ENCODE measurements around the gene ZDHHC11B. TPM values are rescaled to one million over a fixed set of nuclear protein-coding genes. Genes with fewer than 3 reads are reported as not detected.
"Not testable (repeated sequence)": the region's sequence is repeated elsewhere in the genome, so short reads cannot be mapped to it uniquely, and the experiment has no call there.

The ZDHHC11B gene
- total and polyA plus RNA-seq, 3 donors from 2014 or later, result 3.0 to 9.0 (median 4.6) TPM

- TF ChIP-seq CTCF (IDR thresholded peaks at IDR 0.05) (no peak), POLR2A (IDR thresholded peaks at IDR 0.05) (no peak)
- no peak for DNase-seq
- Histone ChIP-seq H3K36me3 (ENCODE audit: low read depth, missing control alignments) (no peaks in the 10 kb centered on the region), H3K4me1 (no peaks in the 10 kb centered on the region), H3K4me3 (no peak overlapping the region), H3K27ac (no peak overlapping the region), H3K9me3 (no peaks in the 10 kb centered on the region), H3K27me3 (no peaks in the 10 kb centered on the region)
- WGBS, 2 donors, result 50 to 54% methylated on average over 10 to 11 of the region's 11 CpGs
- intact Hi-C loops (cut with DNase I; ENCODE audit: low total_unique reads), result no loop called here
Observed at GRCh38 chr5:756865-757345, 27.6 kb downstream of the ZDHHC11B start.

- no peak for DNase-seq
- intact Hi-C loops (cut with DNase I; ENCODE audit: low total_unique reads), result no loop called here
- 82 to 95% methylated on average over 8 of the region's 10 CpGs for WGBS, 2 donors
Observed at GRCh38 chr5:756171-756570, 28.4 kb downstream of the ZDHHC11B start.

GRCh38 chr5:754143-754632 is 30.3 kb downstream of the ZDHHC11B start:
- WGBS, 2 donors, result 69 to 73% methylated on average over 4 to 16 of the region's 16 CpGs
- intact Hi-C loops (cut with DNase I; ENCODE audit: low total_unique reads), result not testable (repeated sequence)

More at GRCh38 chr5:756171-756570, 28.4 kb downstream of the ZDHHC11B start:
- Histone ChIP-seq H3K4me1 (no peaks in the 10 kb centered on the region), H3K4me3 (no peak overlapping the region), H3K27me3 (no peaks in the 10 kb centered on the region), H3K27ac (no peak overlapping the region), H3K9me3 (no peaks in the 10 kb centered on the region), H3K36me3 (ENCODE audit: low read depth, missing control alignments) (no peaks in the 10 kb centered on the region)
- TF ChIP-seq CTCF (IDR thresholded peaks at IDR 0.05), result no peak
- no peak for TF ChIP-seq POLR2A (IDR thresholded peaks at IDR 0.05)

GRCh38 chr5:753567-754142 is 30.9 kb downstream of the ZDHHC11B start:
- H3K36me3 ChIP-seq (ENCODE audit: low read depth, missing control alignments); H3K4me1 ChIP-seq; H3K27me3 ChIP-seq; H3K4me3 ChIP-seq; intact Hi-C loops (cut with DNase I; ENCODE audit: low total_unique reads); H3K9me3 ChIP-seq; H3K27ac ChIP-seq; DNase-seq: not testable (repeated sequence)
- WGBS, 2 donors, result 72 to 85% methylated on average over 9 to 16 of the region's 19 CpGs

More at GRCh38 chr5:754143-754632, 30.3 kb downstream of the ZDHHC11B start:
- not testable (repeated sequence) for H3K27me3 ChIP-seq; DNase-seq; H3K9me3 ChIP-seq; H3K4me3 ChIP-seq; H3K27ac ChIP-seq; H3K36me3 ChIP-seq (ENCODE audit: low read depth, missing control alignments); H3K4me1 ChIP-seq

GRCh38 chr5:752532-753115 is 31.9 kb downstream of the ZDHHC11B start:
- DNase-seq; H3K4me1 ChIP-seq; H3K4me3 ChIP-seq; intact Hi-C loops (cut with DNase I; ENCODE audit: low total_unique reads); H3K27ac ChIP-seq; H3K36me3 ChIP-seq (ENCODE audit: low read depth, missing control alignments); H3K27me3 ChIP-seq; H3K9me3 ChIP-seq: not testable (repeated sequence)
- 76% methylated on average over 11 of the region's 20 CpGs; no CpG with 5 or more reads in 1 of the 2 donors for WGBS, 2 donors

- H3K27ac ChIP-seq; H3K36me3 ChIP-seq (ENCODE audit: low read depth, missing control alignments); H3K4me3 ChIP-seq; H3K27me3 ChIP-seq; H3K9me3 ChIP-seq; intact Hi-C loops (cut with DNase I; ENCODE audit: low total_unique reads); DNase-seq; H3K4me1 ChIP-seq: not testable (repeated sequence)
- 83 to 100% methylated on average over 1 of the region's 8 CpGs for WGBS, 2 donors
Observed at GRCh38 chr5:751992-752391, 32.5 kb downstream of the ZDHHC11B start.
